ENCODE results near the gene JAM3. TPM values are rescaled to one million over a fixed set of nuclear protein-coding genes. Genes with fewer than 3 reads are reported as not detected.

JAM3 gene
- total RNA-seq, 1 donor from 2014 or later: 17.6 TPM

GRCh38 chr11:134196756-134197155, 127.9 kb downstream of the JAM3 start:
- ChIA-PET CTCF (no interaction called here), POLR2A (no interaction called here)
- ATAC-seq (ENCODE audit: low read depth): no peak
- H3K27ac Mint-ChIP-seq: no peak overlapping the region
- no peaks in the 10 kb centered on the region for H3K27me3 Mint-ChIP-seq
- H3K9me3 Mint-ChIP-seq: no peaks in the 10 kb centered on the region
- H3K4me3 Mint-ChIP-seq: no peak overlapping the region
- TF ChIP-seq CTCF (IDR thresholded peaks at IDR 0.05): no peak
- no peak for DNase-seq
- no peaks in the 10 kb centered on the region for H3K4me1 Mint-ChIP-seq
- intact Hi-C loops (cut with micrococcal nuclease): no loop called here
- H3K36me3 Mint-ChIP-seq (ENCODE audit: low read depth): peaks cover 62% of the 10 kb centered on the region

- ChIA-PET CTCF (no interaction called here), POLR2A (no interaction called here)
- DNase-seq (no peak), ATAC-seq (ENCODE audit: low read depth) (no peak)
- intact Hi-C loops (cut with micrococcal nuclease): no loop called here
- no peak overlapping the region for H3K27ac Mint-ChIP-seq
- H3K27me3 Mint-ChIP-seq: no peaks in the 10 kb centered on the region
- H3K9me3 Mint-ChIP-seq: no peaks in the 10 kb centered on the region
- peaks cover 63% of the 10 kb centered on the region for H3K36me3 Mint-ChIP-seq (ENCODE audit: low read depth)
- no peak overlapping the region for H3K4me3 Mint-ChIP-seq
- H3K4me1 Mint-ChIP-seq: no peaks in the 10 kb centered on the region
- no peak for TF ChIP-seq CTCF (IDR thresholded peaks at IDR 0.05)
These were observed 130.7 kb downstream of the JAM3 start for GRCh38 chr11:134199531-134199930.

GRCh38 chr11:134200688-134201087, 131.8 kb downstream of the JAM3 start:
- DNase-seq: no peak
- CTCF ChIA-PET: no interaction called here

More at GRCh38 chr11:134200688-134201087, 131.8 kb downstream of the JAM3 start:
- Mint-ChIP-seq H3K4me1 (no peaks in the 10 kb centered on the region), H3K27ac (no peak overlapping the region), H3K36me3 (ENCODE audit: low read depth) (peaks cover 71% of the 10 kb centered on the region), H3K27me3 (no peaks in the 10 kb centered on the region), H3K4me3 (no peak overlapping the region), H3K9me3 (no peaks in the 10 kb centered on the region)
- intact Hi-C loops (cut with micrococcal nuclease): no loop called here
- POLR2A ChIA-PET: no interaction called here
- ATAC-seq (ENCODE audit: low read depth): no peak
- no peak for TF ChIP-seq CTCF (IDR thresholded peaks at IDR 0.05)

Other genes with a start within 250 kb of the JAM3 start
- gene SPATA19, start 223.6 kb upstream of the JAM3 start, total RNA-seq: not detected in 2 replicates
- gene IGSF9B, start 112.1 kb upstream of the JAM3 start, total RNA-seq: 0.83 and 2.0 TPM in 2 replicates
- gene NCAPD3, start 154.9 kb downstream of the JAM3 start, total RNA-seq: 22.2 and 22.7 TPM in 2 replicates
- gene VPS26B, start 155.6 kb downstream of the JAM3 start, total RNA-seq: 8.9 and 11.4 TPM in 2 replicates
- 27.7 and 30.6 TPM in 2 replicates for gene THYN1, start 184.3 kb downstream of the JAM3 start, total RNA-seq
- 20.1 and 23.1 TPM in 2 replicates for gene ACAD8, start 184.5 kb downstream of the JAM3 start, total RNA-seq
- gene GLB1L3, start 207.3 kb downstream of the JAM3 start, total RNA-seq: not detected in 2 replicates

All from activated B cell treated with CpG ODN at 0.5 μM for 24 hours (primary cell).